Sigmoid colon (tissue), 7 donors: Measurements from ENCODE around the gene REG1A. TPM values are rescaled to one million over a fixed set of nuclear protein-coding genes. Genes with fewer than 3 reads are reported as not detected.

Source experiments
- DNase-seq: peaks from one replicate; pipeline ENCODE4 v3.0.0-alpha.2; 2019
- H3K27ac ChIP-seq, 4 donors: fragments of 200-600 bp; sonication (generic); one replicate each; pipeline ENCODE4 v1.5.1; 2016 to 2019; ENCODE audit warnings: mild to moderate bottlenecking in 1 of 4
- H3K27me3 ChIP-seq, 3 donors: fragments of 200-600 bp; sonication (generic); one replicate each; pipeline ENCODE4 v1.5.1; 2019; ENCODE audit warnings: mild to moderate bottlenecking in 1 of 3
- H3K36me3 ChIP-seq, 4 donors: fragments of 200-600 bp; sonication (generic); one replicate each; pipeline ENCODE4 v1.5.1; 2016 to 2019
- H3K4me1 ChIP-seq, 4 donors: fragments of 200-600 bp; sonication (generic); one replicate each; pipeline ENCODE4 v1.5.1; 2017 to 2019
- H3K4me3 ChIP-seq, 4 donors: fragments of 200-600 bp; sonication (generic); one replicate each; pipeline ENCODE4 v1.5.1; 2017 to 2019; ENCODE audit warnings: mild to moderate bottlenecking in 2 of 4, moderate library complexity in 1 of 4
- H3K9me3 ChIP-seq, 4 donors: fragments of 200-600 bp in 3 of 4; sonication (generic) in 3 of 4; one replicate each; pipeline versions ENCODE4 v1.5.1 to v1.6.1; 2013 to 2019
- CTCF ChIP-seq, 4 experiments: fragments of 450-650 bp in 3 of 4; fragments of 200-600 bp in 1 of 4; IDR thresholded peaks; one replicate each; pipeline ENCODE4 v1.5.1; 2016 to 2019; ENCODE audit warnings: antibody characterized with exemption in 4 of 4, mild to moderate bottlenecking in 3 of 4, moderate library complexity in 2 of 4
- EP300 ChIP-seq, 4 donors: sonication (generic); formaldehyde crosslinking; IDR thresholded peaks; one replicate each; pipeline ENCODE4 v1.6.1; 2017; ENCODE audit warnings: antibody characterized with exemption in 4 of 4
- POLR2A ChIP-seq, 2 donors: fragments of 450-650 bp; IDR thresholded peaks; one replicate each; pipeline ENCODE4 v1.6.1; 2016; ENCODE audit warnings: antibody characterized with exemption in 2 of 2, mild to moderate bottlenecking in 2 of 2, moderate library complexity in 2 of 2
- POLR2AphosphoS5 ChIP-seq, 4 donors: sonication (generic); formaldehyde crosslinking; IDR thresholded peaks; one replicate each; pipeline ENCODE4 v1.6.1; 2017; ENCODE audit warnings: antibody characterized with exemption in 4 of 4
- WGBS, 2 donors: extraction: QIAGEN DNeasy Blood & Tissue Kit; methylation state at CpG; one replicate each; pipeline ENCODE4 v1.1.7; 2013; 5-methylcytosine and 5-hydroxymethylcytosine counted together
- intact Hi-C: fragments of 100-400 bp; cut with DNase I; formaldehyde crosslinking; loops from one replicate; pipeline ENCODE4 v1.15.1; 2023
- polyA plus RNA-seq, 3 donors: library from polyadenylated mRNA; stranded (reverse); fragments of 200-250 nt; gene quantifications; one replicate each; pipeline ENCODE4 v1.2.3, GENCODE V29; 2013
- total RNA-seq, 4 donors: library from RNA; depleted of rRNA; stranded (reverse); fragments of >200 nt; gene quantifications; one replicate each; pipeline ENCODE4 v1.1.0, GENCODE V29; 2016
- donor health status: healthy with polysubstance abuse.
- donor health status: Bipolar disorder and iron deficiency.
- donor health status: healthy.

The REG1A gene
- total RNA-seq (not detected), polyA plus RNA-seq (1,000 to 10,000 TPM in 1 of 3 donors, 10 to 100 TPM in 2; 10.9 to 1,672 (median 44.4) TPM)

- no peak within 1 kb of the TSS for H3K4me3 ChIP-seq
- 20 to 65% methylated on average over 6 of the region's 6 CpGs for WGBS, 2 donors
- H3K27ac ChIP-seq = no peak within 1 kb of the TSS
- intact Hi-C loops = no loop called here
- no peak for TF ChIP-seq POLR2AphosphoS5 (IDR thresholded peaks at IDR 0.05)
- TF ChIP-seq EP300 (IDR thresholded peaks at IDR 0.05) = no peak
- TF ChIP-seq POLR2A (IDR thresholded peaks at IDR 0.05) = no peak
- TF ChIP-seq CTCF (IDR thresholded peaks at IDR 0.05) = no peak
- no peaks in the 10 kb centered on the region for H3K9me3 ChIP-seq
- no peaks in the 10 kb centered on the region for H3K27me3 ChIP-seq
- H3K36me3 ChIP-seq = no peaks in the 10 kb centered on the region
- H3K4me1 ChIP-seq = no peaks in the 10 kb centered on the region
- no peak for DNase-seq
Observed at GRCh38 chr2:79120194-79120713, at the start of gene REG1A. Gene REG1A, plus strand, starts transcription at chr2:79120488. Its CDS starts 374 bp downstream, at chr2:79120862.

DNA sequence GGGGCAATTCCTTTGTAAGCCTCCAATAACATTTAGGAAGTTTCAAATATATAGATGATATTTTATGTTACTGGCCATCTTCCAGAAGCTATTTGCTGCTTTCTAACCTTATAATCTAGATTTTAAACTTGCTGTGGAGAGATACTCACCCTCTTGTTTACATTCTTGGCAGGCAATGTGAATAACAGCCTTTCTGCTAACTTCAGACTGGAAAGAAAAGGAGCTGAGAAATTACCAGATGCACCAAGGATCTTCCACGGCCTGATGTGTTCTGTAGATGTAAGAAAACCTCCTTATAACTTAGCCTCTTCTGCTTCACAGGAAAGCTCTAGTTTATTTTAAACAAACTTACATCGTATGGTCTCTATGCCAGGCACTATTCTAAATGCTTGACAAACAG lies 49.2 kb upstream of the REG1A start:
- Histone ChIP-seq H3K4me1 (peaks cover 0 to 6% (median 0%) of the 10 kb centered on the region in 4 donors), H3K9me3 (no peaks in the 10 kb centered on the region)

DNA sequence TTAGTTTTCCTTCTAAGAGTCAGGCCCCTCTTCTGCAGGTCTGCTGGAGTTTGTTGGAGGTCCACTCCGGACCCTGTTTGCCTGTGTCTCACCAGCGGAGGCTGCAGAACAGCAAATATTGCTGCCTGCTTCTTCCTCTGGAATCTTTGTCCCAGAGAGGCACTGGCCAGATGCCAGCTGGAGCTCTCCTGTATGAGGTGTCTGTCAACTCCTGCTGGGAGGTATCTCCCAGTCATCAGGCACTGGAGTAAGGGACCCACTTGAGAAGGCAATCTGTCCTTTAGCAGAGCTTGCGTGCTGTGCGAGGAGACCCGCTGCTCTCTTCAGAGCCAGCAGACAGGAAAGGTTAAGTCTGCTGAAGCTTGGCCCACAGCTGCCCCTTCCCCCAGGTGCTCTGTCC lies 37.3 kb upstream of the REG1A start:
- WGBS, 2 donors = 87 to 92% methylated on average over 5 of the region's 5 CpGs
- no peaks in the 10 kb centered on the region for H3K4me1 ChIP-seq
- TF ChIP-seq POLR2A (IDR thresholded peaks at IDR 0.05) (no peak), POLR2AphosphoS5 (IDR thresholded peaks at IDR 0.05) (no peak), EP300 (IDR thresholded peaks at IDR 0.05) (no peak), CTCF (IDR thresholded peaks at IDR 0.05) (no peak)
- no peak overlapping the region for H3K27ac ChIP-seq
- no peaks in the 10 kb centered on the region for H3K36me3 ChIP-seq
- intact Hi-C loops = no loop called here
- no peaks in the 10 kb centered on the region for H3K27me3 ChIP-seq
- H3K4me3 ChIP-seq = no peak overlapping the region
- H3K9me3 ChIP-seq = no peaks in the 10 kb centered on the region
- no peak for DNase-seq

More for the DNA sequence above, 49.2 kb upstream of the REG1A start:
- TF ChIP-seq POLR2A (IDR thresholded peaks at IDR 0.05) = no peak
- TF ChIP-seq POLR2AphosphoS5 (IDR thresholded peaks at IDR 0.05) = no peak
- TF ChIP-seq CTCF (IDR thresholded peaks at IDR 0.05) = no peak
- no peak for TF ChIP-seq EP300 (IDR thresholded peaks at IDR 0.05)
- DNase-seq = no peak
- Histone ChIP-seq H3K27me3 (no peaks in the 10 kb centered on the region), H3K36me3 (no peaks in the 10 kb centered on the region), H3K27ac (no peak overlapping the region), H3K4me3 (no peak overlapping the region)
- intact Hi-C loops = no loop called here
- WGBS, 2 donors = 81 to 82% methylated on average over 2 of the region's 2 CpGs

- Histone ChIP-seq H3K9me3 (no peaks in the 10 kb centered on the region), H3K27ac (no peak overlapping the region), H3K27me3 (no peaks in the 10 kb centered on the region), H3K4me1 (no peaks in the 10 kb centered on the region), H3K4me3 (no peak overlapping the region), H3K36me3 (no peaks in the 10 kb centered on the region)
- DNase-seq = no peak
- intact Hi-C loops = no loop called here
- TF ChIP-seq CTCF (IDR thresholded peaks at IDR 0.05) = no peak
- TF ChIP-seq POLR2AphosphoS5 (IDR thresholded peaks at IDR 0.05) = no peak
- no peak for TF ChIP-seq EP300 (IDR thresholded peaks at IDR 0.05)
- no peak for TF ChIP-seq POLR2A (IDR thresholded peaks at IDR 0.05)
Observed at GRCh38 chr2:79083597-79084251, 36.6 kb upstream of the REG1A start.
